GM23338 (cell line): Measurements from ENCODE around the gene RHOG.

Source experiments
- CTCF ChIP-seq, 2 experiments: fragments of 200-600 bp in 1 of 2; sonication (generic) in 1 of 2; conservative IDR thresholded peaks; 2 replicates each; pipeline versions ENCODE4 v1.5.1 to v1.6.1; 2016 to 2017; ENCODE audit warnings: antibody characterized with exemption in 2 of 2, low read depth in 2 of 2, mild to moderate bottlenecking in 2 of 2, moderate library complexity in 1 of 2
- EZH2phosphoT487 ChIP-seq: fragments of 200-600 bp; sonication (generic); IDR thresholded peaks from one replicate; pipeline ENCODE4 v1.8.1; 2018; ENCODE audit warnings: antibody characterized with exemption; ENCODE audit not compliant: unreplicated experiment
- POLR2AphosphoS5 ChIP-seq: IDR thresholded peaks from 2 replicates; pipeline ENCODE4 v1.6.1; 2016; ENCODE audit warnings: antibody characterized with exemption, low read depth
- REST ChIP-seq: IDR thresholded peaks from one replicate; pipeline ENCODE4 v1.6.1; 2018; ENCODE audit warnings: antibody characterized with exemption; ENCODE audit not compliant: unreplicated experiment
- ZNF331 ChIP-seq: fragments of 250-450 bp; sonication (Bioruptor Pico); IDR thresholded peaks from 2 replicates; pipeline ENCODE4 v1.5.0; 2020; ENCODE audit warnings: low read depth, mild to moderate bottlenecking, moderate library complexity

- TF ChIP-seq CTCF (conservative IDR thresholded peaks at IDR 0.05; ENCODE audit: low read depth in 2 of 2) (no peak), POLR2AphosphoS5 (no peak), ZNF331 (no peak), REST (no peak), EZH2phosphoT487 (no peak)
These were observed 5.9 kb downstream of the RHOG start for GRCh38 chr11:3834664-3835461.
